ENCODE results near the gene FN1.

The FN1 gene

DNA sequence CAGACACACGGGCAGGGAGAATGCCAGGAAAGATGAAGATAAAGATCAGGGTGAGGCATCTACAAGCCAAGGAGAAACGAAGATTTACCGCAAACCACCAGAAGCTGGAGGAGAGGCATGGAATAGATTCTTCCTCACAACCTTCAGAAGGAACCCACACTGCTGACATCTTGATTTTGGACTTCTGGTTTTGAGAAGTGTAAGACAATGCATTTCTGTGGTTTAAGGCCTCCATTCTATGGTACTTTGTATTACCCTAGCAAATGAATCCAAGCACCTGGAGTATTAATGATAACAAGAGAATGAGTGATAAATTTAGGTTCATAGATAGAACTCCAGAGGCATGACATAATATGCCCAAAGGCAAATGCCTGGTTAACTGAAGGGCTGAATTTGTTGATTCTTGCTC is 11.8 kb upstream of the FN1 start:
- Histone ChIP-seq H3K79me2 (ENCODE audit: insufficient read depth, low read depth) (no peaks in the 10 kb centered on the region), H3K4me2 (no peak overlapping the region), H3K4me1 (ENCODE audit: low read depth, poor library complexity, severe bottlenecking) (no peaks in the 10 kb centered on the region), H3K27me3 (ENCODE audit: insufficient read depth, low read depth) (no peaks in the 10 kb centered on the region), H3K27ac (no peak overlapping the region), H2AFZ (ENCODE audit: low read depth) (no peak overlapping the region), H3K4me3 (IDR thresholded peaks at IDR 0.05; ENCODE audit: insufficient read depth, low read depth, low read length) (no peak overlapping the region), H3K9ac (no peak overlapping the region), H4K20me1 (ENCODE audit: insufficient read depth) (no peaks in the 10 kb centered on the region), H3K36me3 (ENCODE audit: insufficient read depth) (no peaks in the 10 kb centered on the region)
- TF ChIP-seq, protein P1, sequence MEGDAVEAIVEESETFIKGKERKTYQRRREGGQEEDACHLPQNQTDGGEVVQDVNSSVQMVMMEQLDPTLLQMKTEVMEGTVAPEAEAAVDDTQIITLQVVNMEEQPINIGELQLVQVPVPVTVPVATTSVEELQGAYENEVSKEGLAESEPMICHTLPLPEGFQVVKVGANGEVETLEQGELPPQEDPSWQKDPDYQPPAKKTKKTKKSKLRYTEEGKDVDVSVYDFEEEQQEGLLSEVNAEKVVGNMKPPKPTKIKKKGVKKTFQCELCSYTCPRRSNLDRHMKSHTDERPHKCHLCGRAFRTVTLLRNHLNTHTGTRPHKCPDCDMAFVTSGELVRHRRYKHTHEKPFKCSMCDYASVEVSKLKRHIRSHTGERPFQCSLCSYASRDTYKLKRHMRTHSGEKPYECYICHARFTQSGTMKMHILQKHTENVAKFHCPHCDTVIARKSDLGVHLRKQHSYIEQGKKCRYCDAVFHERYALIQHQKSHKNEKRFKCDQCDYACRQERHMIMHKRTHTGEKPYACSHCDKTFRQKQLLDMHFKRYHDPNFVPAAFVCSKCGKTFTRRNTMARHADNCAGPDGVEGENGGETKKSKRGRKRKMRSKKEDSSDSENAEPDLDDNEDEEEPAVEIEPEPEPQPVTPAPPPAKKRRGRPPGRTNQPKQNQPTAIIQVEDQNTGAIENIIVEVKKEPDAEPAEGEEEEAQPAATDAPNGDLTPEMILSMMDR (conservative IDR thresholded peaks at IDR 0.05; ENCODE audit: low read depth, low read length), result no peak

DNA sequence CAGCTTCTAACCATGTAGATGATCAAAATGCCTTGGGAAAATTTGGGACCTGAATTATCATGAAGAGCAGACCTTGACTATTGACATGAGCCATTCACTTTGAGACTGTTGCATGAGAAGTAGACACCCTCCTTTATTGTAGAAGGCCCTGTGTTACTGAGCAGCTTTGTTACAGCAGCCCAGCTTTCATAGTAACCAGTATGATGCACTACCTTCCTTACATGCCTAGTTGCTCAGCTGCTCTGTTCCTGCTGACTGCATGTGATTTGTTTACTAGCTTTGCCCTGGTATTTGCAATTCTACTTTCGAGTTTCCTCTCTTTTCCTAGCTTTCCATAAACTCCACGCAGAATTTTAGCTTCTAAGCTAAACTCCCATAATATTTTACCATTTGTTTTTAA is 11.2 kb upstream of the FN1 start:
- H3K4me2 ChIP-seq, result no peak overlapping the region
- no peak overlapping the region for H3K9ac ChIP-seq
- no peaks in the 10 kb centered on the region for H3K36me3 ChIP-seq (ENCODE audit: insufficient read depth)
- no peak overlapping the region for H2AFZ ChIP-seq (ENCODE audit: low read depth)
- H3K27me3 ChIP-seq (ENCODE audit: insufficient read depth, low read depth), result no peaks in the 10 kb centered on the region
- H3K27ac ChIP-seq, result no peak overlapping the region
- TF ChIP-seq, protein P1 (conservative IDR thresholded peaks at IDR 0.05; ENCODE audit: low read depth, low read length), result no peak
- no peaks in the 10 kb centered on the region for H3K4me1 ChIP-seq (ENCODE audit: low read depth, poor library complexity, severe bottlenecking)
- H4K20me1 ChIP-seq (ENCODE audit: insufficient read depth), result no peaks in the 10 kb centered on the region
- H3K4me3 ChIP-seq (IDR thresholded peaks at IDR 0.05; ENCODE audit: insufficient read depth, low read depth, low read length), result no peak overlapping the region
- H3K79me2 ChIP-seq (ENCODE audit: insufficient read depth, low read depth), result no peaks in the 10 kb centered on the region

DNA sequence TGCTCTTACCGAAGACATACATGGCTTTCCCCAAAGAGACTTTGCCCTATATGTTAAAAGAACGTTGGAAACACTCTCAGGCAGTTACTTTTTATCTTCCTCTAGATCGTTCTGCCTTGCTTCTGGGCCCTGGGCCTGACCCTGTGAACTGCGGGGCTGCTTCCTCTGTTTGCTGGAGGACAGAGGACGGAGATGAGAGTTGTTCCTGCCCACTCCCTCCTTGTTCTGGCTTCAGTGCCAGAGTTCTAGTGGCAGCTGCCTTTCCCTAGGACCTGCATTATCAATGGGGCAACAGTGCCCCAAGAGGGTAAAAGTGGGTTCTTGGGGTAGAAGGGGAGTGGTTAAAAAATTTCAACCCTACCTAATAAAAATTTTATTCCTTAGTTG is 6.5 kb upstream of the FN1 start:
- H2AFZ ChIP-seq (ENCODE audit: low read depth), result no peak overlapping the region

GRCh38 chr2:215441560-215442400 is 5.9 kb upstream of the FN1 start:
- Histone ChIP-seq H3K79me2 (ENCODE audit: insufficient read depth, low read depth) (no peaks in the 10 kb centered on the region), H3K4me3 (IDR thresholded peaks at IDR 0.05; ENCODE audit: insufficient read depth, low read depth, low read length) (no peak overlapping the region), H3K4me1 (ENCODE audit: low read depth, poor library complexity, severe bottlenecking) (peaks cover 8% of the 10 kb centered on the region), H3K4me2 (no peak overlapping the region), H3K9ac (no peak overlapping the region), H3K27me3 (ENCODE audit: insufficient read depth, low read depth) (peaks cover 10% of the 10 kb centered on the region; the same call in 1 of the 2 replicates), H2AFZ (ENCODE audit: low read depth) (no peak overlapping the region), H4K20me1 (ENCODE audit: insufficient read depth) (no peaks in the 10 kb centered on the region), H3K36me3 (ENCODE audit: insufficient read depth) (no peaks in the 10 kb centered on the region), H3K27ac (no peak overlapping the region)
- TF ChIP-seq, protein P1 (conservative IDR thresholded peaks at IDR 0.05; ENCODE audit: low read depth, low read length), result no peak

More for the DNA sequence above, 6.5 kb upstream of the FN1 start:
- TF ChIP-seq, protein P1 (conservative IDR thresholded peaks at IDR 0.05; ENCODE audit: low read depth, low read length), result no peak
- Histone ChIP-seq H3K36me3 (ENCODE audit: insufficient read depth) (no peaks in the 10 kb centered on the region), H3K4me2 (no peak overlapping the region), H3K27me3 (ENCODE audit: insufficient read depth, low read depth) (peaks cover 6% of the 10 kb centered on the region; the same call in 1 of the 2 replicates), H3K4me3 (IDR thresholded peaks at IDR 0.05; ENCODE audit: insufficient read depth, low read depth, low read length) (no peak overlapping the region), H3K79me2 (ENCODE audit: insufficient read depth, low read depth) (no peaks in the 10 kb centered on the region), H3K4me1 (ENCODE audit: low read depth, poor library complexity, severe bottlenecking) (peaks cover 2% of the 10 kb centered on the region), H3K9ac (no peak overlapping the region), H3K27ac (no peak overlapping the region), H4K20me1 (ENCODE audit: insufficient read depth) (no peaks in the 10 kb centered on the region)
